NCI-H226 (cell line): ENCODE data around the gene SPDYE9.
"Not testable (repeated sequence)": the region's sequence is repeated elsewhere in the genome, so short reads cannot be mapped to it uniquely, and the experiment has no call there.

Source experiments
- DNase-seq: peaks from one replicate; pipeline ENCODE4 v3.0.0-alpha.2; 2015

The SPDYE9 gene, protein sequence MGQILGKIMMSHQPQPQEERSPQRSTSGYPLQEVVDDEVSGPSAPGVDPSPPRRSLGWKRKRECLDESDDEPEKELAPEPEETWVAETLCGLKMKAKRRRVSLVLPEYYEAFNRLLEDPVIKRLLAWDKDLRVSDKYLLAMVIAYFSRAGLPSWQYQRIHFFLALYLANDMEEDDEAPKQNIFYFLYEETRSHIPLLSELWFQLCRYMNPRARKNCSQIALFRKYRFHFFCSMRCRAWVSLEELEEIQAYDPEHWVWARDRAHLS

DNA sequence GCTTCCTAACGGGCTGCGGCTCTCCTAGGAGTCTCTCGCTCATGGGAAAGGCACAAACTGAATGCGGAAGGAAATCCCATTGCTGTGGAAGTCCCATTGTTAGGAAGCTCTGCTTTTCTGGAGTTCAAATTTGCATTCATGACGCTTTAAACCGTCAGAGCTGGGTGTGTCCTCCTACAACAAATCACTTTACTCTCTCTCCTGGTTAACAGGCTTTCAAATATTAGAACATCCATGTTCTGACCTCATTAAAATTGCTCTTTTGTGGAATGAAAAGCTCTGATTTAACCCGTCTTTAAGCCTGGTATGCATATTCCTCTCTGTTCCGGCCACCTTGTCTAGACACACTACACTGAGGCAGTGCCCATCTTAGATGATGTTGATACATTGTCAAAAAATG, at the start of gene SPDYE9:
Gene SPDYE9 (minus strand): TSS at position 101 of the 400 bp plus-strand sequence. CDS start 1,800 bp downstream, outside the sequence.
- not testable (repeated sequence) for DNase-seq

DNA sequence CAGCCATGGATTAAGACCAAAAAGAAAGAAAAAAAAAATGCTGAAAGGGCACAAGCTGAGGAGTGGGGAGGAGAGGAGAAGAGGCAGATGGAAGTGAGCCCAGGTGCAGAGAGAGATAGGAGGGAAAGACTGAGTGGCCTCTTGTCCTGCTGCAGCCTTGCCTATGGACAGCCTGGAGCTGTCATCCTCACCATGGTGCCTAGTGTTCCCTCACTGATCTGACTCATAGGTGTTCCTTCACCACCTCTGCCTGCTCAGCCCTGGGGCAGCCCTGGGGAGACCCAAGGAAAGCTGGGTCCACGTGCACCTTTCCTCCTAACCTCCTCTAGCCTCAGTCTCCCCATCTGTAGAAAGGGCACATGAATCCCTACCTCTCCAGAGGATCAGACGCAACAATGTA, 49.0 kb upstream of the SPDYE9 start:
- not testable (repeated sequence) for DNase-seq

DNA sequence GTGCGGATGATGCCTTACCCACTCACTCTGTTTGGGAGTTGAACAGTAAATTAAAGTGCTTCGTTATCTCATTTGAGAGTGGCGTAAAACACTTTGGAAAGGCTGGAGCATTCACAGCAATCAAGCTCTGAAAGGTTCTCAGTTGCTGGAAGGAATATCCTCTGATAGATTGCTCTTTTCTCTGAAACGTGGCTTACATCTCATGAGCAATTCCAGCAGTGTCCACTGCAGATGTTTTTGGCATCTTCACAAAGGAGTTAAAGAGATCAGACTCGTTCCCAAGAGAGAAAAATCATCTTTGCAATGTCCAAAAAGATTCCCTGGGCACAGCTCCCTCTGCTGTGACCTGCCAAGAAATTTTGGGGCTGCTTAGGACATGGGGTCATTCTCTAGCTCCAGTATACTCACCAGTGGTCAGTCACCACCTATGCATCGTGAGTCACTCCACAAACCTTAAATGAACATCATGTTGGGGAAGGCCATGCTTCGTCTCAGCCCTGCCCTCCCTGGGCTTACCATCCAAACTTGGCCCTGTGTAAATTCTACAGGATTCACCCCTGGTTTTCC, 46.9 kb upstream of the SPDYE9 start:
- not testable (repeated sequence) for DNase-seq

DNA sequence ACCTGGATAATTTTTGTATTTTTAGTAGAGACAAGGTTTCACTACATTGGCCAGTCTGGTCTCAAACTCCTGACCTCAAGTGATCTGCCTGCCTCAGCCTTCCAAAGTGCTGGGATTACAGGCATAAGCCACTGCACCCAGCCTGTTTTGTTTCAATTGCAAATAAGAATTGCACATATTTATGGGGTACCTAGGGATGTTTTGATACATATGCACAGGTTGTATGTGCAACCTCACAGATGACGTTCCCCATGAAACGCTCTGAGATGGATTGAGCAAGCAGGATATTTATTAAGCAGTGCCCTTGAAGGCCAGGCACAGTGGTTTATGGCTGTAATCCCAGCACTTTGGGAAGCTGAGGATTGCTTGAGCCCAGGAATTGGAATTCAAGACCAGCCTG, 44.8 kb upstream of the SPDYE9 start:
- DNase-seq: not testable (repeated sequence)

DNA sequence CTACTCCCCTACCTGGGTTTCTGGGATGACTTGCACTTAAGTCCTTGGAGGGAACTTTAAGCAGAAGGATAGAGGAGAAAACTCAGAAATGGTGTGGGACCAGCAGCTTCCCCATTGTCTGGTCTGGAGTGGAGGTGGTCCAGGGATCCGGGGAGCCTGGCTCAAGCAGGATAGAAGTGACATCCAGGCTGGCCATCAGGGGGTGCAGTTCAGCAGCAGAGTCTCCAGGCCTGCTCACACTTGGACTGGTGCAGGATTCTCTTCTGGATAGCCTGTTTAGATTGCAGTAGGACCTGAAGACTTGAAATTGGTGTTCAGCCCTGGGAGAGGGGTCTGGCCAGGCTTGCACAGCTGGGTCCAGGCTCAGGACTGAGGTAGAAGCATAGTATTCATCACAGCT, 38.3 kb upstream of the SPDYE9 start:
- not testable (repeated sequence) for DNase-seq

DNA sequence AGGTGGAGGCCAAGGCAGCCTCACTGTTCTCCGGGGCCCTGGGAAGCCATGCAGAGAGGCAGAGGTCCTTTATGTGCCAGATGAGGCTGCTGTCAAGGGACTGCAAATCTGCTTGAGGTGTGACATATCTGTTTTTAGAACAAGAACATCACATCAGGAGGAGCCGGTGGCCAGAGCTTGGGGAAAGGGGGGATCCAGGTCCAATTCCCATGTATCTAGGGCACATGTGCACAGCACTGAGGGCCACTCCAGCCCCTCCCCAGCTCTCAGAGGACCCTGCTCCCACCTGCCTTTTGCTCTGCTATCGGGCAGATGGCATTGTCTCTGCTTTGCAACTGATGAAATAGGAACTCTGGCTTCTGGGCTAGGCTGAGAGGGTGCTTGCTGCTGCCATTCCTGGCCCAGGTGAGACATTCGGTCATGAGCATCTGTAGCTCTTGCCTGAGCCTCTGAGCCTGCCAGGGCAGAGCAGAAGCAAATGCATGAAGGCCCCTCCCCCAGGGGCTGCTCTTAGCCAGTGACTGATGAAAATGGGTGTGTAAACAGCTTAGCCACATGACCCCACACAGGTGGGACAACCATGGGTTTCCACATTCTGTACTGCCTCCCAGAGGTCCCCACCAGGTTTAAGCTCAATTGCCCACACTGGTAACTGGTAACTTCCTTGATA, 37.1 kb upstream of the SPDYE9 start:
- not testable (repeated sequence) for DNase-seq

DNA sequence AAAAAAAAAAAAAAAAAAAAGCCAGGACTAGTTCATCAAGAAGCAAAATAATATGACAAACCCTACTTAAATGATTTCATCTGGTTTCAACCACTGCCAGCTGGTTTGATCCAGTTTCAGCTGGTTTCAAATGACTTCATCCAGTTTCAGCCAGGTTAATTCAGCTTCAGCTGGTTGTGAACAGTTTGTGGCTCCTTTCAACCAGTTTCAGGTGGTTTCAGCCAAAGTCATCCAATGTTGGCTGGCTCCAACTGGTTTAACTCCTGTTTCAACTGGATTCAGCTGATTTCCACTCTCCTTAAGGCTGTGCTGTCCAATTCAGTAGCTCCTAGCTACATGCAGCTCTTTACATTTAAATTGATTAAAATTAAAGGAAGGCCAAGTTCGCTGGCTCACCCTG, 32.3 kb upstream of the SPDYE9 start:
- not testable (repeated sequence) for DNase-seq

DNA sequence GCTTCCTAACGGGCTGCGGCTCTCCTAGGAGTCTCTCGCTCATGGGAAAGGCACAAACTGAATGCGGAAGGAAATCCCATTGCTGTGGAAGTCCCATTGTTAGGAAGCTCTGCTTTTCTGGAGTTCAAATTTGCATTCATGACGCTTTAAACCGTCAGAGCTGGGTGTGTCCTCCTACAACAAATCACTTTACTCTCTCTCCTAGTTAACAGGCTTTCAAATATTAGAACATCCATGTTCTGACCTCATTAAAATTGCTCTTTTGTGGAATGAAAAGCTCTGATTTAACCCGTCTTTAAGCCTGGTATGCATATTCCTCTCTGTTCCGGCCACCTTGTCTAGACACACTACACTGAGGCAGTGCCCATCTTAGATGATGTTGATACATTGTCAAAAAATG, 28.0 kb downstream of the SPDYE9 start, which contains the start of gene SPDYE11:
Gene SPDYE11 (minus strand): TSS at position 101 of the 400 bp plus-strand sequence. CDS start 1,800 bp downstream, outside the sequence.
- not testable (repeated sequence) for DNase-seq

DNA sequence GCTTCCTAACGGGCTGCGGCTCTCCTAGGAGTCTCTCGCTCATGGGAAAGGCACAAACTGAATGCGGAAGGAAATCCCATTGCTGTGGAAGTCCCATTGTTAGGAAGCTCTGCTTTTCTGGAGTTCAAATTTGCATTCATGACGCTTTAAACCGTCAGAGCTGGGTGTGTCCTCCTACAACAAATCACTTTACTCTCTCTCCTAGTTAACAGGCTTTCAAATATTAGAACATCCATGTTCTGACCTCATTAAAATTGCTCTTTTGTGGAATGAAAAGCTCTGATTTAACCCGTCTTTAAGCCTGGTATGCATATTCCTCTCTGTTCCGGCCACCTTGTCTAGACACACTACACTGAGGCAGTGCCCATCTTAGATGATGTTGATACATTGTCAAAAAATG, 56.2 kb downstream of the SPDYE9 start, which contains the start of gene SPDYE8:
Gene SPDYE8 (minus strand): TSS at position 101 of the 400 bp plus-strand sequence. CDS start 1,800 bp downstream, outside the sequence.
- not testable (repeated sequence) for DNase-seq
